Loucy (cell line): ENCODE data around the gene MAD1L1.
"Not testable (repeated sequence)": the region's sequence is repeated elsewhere in the genome, so short reads cannot be mapped to it uniquely, and the experiment has no call there.

Experiments used
- CTCF ChIP-seq: fragments of 200-600 bp; sonication (generic); conservative IDR thresholded peaks from 2 replicates; pipeline ENCODE4 v1.5.1; 2014; ENCODE audit warnings: mild to moderate bottlenecking, antibody characterized with exemption, low read length
- EZH2phosphoT487 ChIP-seq: fragments of 200-600 bp; IDR thresholded peaks from 2 replicates; pipeline ENCODE4 v1.6.1; 2018; ENCODE audit warnings: antibody characterized with exemption, mild to moderate bottlenecking, moderate library complexity, borderline replicate concordance

- not testable (repeated sequence) for TF ChIP-seq CTCF, EZH2phosphoT487
These were observed 407.2 kb downstream of the MAD1L1 start for GRCh38 chr7:1825647-1825896.
